Measurements from ENCODE around the gene RAB29.

RAB29 gene

DNA sequence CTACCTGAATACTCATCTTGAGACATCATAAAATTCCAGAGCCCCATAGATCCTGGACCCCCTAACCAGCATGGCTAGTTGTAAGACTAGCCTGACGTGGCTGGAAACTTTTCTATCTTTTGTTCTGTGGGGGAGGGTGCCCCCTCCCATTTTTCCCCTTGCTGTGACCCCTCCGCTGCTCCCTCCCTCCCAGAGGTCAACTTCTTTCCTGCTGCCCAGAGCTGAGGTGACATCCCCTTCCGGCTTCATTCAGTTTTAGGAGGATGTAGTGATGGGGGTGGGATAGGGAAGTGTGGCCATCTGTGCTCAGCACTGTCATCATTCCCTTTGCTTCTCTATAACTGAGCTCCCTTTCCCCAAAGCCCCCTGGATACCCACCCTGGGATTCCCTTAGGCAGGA, 42.1 kb upstream of the RAB29 start:
- ATAC-seq, result no peak

DNA sequence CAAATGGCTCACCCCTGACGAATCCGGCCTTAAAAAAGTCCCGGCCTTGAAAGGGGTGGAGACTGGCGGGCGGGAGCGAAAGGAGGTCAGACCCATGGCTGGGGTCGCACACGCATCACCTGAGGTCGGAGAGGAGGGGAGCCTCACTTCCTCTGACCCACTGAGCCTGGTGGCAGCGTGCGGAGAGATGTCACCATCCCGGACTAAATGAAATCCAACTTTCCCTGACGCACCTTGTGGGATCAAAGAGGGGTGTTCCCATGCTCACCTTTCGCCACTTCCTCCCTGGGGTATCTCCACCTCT, 38.4 kb upstream of the RAB29 start:
- peak; percentile 54; the same call in 2 of the 3 replicates for ATAC-seq
- TF ChIP-seq ISL1 (CRISPR knock-in tag; IDR thresholded peaks at IDR 0.05) (no peak), BACH2 (CRISPR knock-in tag; IDR thresholded peaks at IDR 0.05; ENCODE audit: borderline replicate concordance) (no peak), ZNF565 (CRISPR knock-in tag; conservative IDR thresholded peaks at IDR 0.05; ENCODE audit: low read depth) (no peak), RARB (CRISPR knock-in tag; IDR thresholded peaks at IDR 0.05) (no peak)
- TF ChIP-seq, protein P1, sequence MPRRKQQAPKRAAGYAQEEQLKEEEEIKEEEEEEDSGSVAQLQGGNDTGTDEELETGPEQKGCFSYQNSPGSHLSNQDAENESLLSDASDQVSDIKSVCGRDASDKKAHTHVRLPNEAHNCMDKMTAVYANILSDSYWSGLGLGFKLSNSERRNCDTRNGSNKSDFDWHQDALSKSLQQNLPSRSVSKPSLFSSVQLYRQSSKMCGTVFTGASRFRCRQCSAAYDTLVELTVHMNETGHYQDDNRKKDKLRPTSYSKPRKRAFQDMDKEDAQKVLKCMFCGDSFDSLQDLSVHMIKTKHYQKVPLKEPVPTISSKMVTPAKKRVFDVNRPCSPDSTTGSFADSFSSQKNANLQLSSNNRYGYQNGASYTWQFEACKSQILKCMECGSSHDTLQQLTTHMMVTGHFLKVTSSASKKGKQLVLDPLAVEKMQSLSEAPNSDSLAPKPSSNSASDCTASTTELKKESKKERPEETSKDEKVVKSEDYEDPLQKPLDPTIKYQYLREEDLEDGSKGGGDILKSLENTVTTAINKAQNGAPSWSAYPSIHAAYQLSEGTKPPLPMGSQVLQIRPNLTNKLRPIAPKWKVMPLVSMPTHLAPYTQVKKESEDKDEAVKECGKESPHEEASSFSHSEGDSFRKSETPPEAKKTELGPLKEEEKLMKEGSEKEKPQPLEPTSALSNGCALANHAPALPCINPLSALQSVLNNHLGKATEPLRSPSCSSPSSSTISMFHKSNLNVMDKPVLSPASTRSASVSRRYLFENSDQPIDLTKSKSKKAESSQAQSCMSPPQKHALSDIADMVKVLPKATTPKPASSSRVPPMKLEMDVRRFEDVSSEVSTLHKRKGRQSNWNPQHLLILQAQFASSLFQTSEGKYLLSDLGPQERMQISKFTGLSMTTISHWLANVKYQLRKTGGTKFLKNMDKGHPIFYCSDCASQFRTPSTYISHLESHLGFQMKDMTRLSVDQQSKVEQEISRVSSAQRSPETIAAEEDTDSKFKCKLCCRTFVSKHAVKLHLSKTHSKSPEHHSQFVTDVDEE (CRISPR knock-in tag; IDR thresholded peaks at IDR 0.05), result no peak

More for the DNA sequence above, 42.1 kb upstream of the RAB29 start:
- no peak for TF ChIP-seq ZC3H10 (CRISPR knock-in tag; IDR thresholded peaks at IDR 0.05)
- TF ChIP-seq ZNF8 (CRISPR knock-in tag; IDR thresholded peaks at IDR 0.05), result no peak
- TF ChIP-seq RARB (CRISPR knock-in tag; IDR thresholded peaks at IDR 0.05), result no peak
- TF ChIP-seq, protein P1 (CRISPR knock-in tag; IDR thresholded peaks at IDR 0.05), result no peak
- TF ChIP-seq PPARA (CRISPR knock-in tag; IDR thresholded peaks at IDR 0.05; ENCODE audit: borderline replicate concordance), result no peak
- TF ChIP-seq, protein P2, sequence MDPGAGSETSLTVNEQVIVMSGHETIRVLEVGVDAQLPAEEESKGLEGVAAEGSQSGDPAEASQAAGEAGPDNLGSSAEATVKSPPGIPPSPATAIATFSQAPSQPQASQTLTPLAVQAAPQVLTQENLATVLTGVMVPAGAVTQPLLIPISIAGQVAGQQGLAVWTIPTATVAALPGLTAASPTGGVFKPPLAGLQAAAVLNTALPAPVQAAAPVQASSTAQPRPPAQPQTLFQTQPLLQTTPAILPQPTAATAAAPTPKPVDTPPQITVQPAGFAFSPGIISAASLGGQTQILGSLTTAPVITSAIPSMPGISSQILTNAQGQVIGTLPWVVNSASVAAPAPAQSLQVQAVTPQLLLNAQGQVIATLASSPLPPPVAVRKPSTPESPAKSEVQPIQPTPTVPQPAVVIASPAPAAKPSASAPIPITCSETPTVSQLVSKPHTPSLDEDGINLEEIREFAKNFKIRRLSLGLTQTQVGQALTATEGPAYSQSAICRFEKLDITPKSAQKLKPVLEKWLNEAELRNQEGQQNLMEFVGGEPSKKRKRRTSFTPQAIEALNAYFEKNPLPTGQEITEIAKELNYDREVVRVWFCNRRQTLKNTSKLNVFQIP (CRISPR knock-in tag; IDR thresholded peaks at IDR 0.05; ENCODE audit: borderline replicate concordance, low read depth), result no peak
- TF ChIP-seq BACH2 (CRISPR knock-in tag; IDR thresholded peaks at IDR 0.05; ENCODE audit: borderline replicate concordance), result no peak

DNA sequence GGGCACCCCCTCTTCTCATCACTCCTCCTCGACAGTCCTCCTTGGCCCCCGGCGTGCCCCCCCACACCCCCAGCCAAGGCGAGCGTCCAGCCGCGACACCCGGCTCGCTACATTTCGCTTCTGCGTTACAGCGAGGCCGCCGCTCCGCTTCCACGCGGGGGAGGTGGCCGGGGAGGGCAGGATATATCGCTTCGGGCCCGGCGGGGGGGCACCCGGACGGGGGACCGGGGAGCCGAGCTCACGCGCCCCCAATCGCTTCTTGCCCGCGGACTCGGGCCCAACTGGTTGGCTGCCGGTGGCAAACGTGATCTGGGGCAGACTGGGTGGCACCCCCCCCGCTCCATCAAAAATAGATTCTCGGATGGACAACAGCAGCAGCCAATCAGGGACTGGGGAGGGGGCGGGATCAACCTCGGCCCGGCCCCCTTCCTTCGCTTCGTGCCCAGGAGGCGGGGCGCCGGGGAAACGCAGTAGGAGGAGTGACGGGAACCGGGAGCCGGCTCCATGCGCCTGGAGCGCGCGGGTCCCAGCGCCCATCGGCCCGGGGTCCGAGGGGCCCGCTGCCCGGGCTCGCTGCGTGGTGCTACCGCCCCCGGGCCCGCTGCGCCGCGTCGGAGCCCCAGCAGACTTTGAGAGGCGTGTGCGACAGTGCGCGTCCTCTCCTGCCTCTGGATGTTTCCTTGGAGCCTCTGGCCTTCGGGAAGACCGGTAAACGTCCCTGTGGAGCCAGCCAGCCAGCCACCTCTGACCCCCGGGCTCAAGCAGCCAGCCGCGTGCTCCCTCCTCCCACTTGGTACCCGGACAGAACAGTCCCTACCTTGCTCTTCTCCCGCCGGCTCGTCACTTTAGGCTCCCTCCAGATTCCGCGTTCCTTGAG, 37.8 kb upstream of the RAB29 start, which contains the start of gene SLC41A1:
SLC41A1 (minus strand) TSS at position 321 of the 877 bp plus-strand sequence. CDS start 2,757 bp downstream, outside the sequence.
- no peak for TF ChIP-seq BACH2 (CRISPR knock-in tag; IDR thresholded peaks at IDR 0.05; ENCODE audit: borderline replicate concordance)
- TF ChIP-seq, protein P3, sequence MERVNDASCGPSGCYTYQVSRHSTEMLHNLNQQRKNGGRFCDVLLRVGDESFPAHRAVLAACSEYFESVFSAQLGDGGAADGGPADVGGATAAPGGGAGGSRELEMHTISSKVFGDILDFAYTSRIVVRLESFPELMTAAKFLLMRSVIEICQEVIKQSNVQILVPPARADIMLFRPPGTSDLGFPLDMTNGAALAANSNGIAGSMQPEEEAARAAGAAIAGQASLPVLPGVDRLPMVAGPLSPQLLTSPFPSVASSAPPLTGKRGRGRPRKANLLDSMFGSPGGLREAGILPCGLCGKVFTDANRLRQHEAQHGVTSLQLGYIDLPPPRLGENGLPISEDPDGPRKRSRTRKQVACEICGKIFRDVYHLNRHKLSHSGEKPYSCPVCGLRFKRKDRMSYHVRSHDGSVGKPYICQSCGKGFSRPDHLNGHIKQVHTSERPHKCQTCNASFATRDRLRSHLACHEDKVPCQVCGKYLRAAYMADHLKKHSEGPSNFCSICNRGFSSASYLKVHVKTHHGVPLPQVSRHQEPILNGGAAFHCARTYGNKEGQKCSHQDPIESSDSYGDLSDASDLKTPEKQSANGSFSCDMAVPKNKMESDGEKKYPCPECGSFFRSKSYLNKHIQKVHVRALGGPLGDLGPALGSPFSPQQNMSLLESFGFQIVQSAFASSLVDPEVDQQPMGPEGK (CRISPR knock-in tag; IDR thresholded peaks at IDR 0.05; ENCODE audit: borderline replicate concordance), result peak; percentile 96
- TF ChIP-seq, protein P2 (CRISPR knock-in tag; IDR thresholded peaks at IDR 0.05; ENCODE audit: borderline replicate concordance, low read depth), result no peak
- ATAC-seq, result peak; percentile 93

DNA sequence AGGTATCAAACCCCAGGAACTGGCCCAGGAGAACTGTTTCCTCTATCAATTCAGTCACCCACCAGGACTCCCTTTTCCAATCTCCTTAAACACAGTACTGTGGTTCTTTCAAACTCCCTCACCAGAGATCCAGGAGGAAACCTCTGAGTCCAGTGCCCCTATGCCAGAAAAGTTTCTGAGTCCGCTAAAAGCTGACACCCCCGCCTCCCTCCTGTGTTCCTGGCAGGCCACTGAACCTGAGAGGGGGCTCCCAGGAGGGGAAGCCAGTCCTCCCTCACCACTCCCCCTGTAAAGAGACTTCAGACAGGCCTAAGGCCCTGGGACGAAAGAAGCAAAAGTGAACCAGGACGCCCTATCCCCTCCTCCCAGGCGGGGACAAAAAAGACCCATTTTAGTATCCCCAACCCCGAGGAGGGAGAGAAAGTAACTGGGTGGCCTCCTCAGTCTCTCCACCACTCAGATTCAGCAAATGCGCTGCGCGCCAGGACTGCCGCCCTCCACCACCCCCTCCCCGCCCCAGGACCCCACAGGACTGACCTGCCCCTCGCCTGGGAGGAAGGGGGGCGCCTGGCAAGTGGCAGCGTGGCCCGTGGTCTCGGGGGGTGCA, 37.1 kb upstream of the RAB29 start:
- ATAC-seq, result peak; percentile 58
- TF ChIP-seq ESRRG (CRISPR knock-in tag; IDR thresholded peaks at IDR 0.05) (no peak), GLIS3 (CRISPR knock-in tag; IDR thresholded peaks at IDR 0.05) (no peak), TCF4 (CRISPR knock-in tag; IDR thresholded peaks at IDR 0.05; ENCODE audit: borderline replicate concordance) (no peak), ZFP30 (CRISPR knock-in tag; IDR thresholded peaks at IDR 0.05) (no peak), RARB (CRISPR knock-in tag; IDR thresholded peaks at IDR 0.05) (no peak), OSR1 (CRISPR knock-in tag; IDR thresholded peaks at IDR 0.05) (no peak), BACH2 (CRISPR knock-in tag; IDR thresholded peaks at IDR 0.05; ENCODE audit: borderline replicate concordance) (no peak), ZNF565 (CRISPR knock-in tag; conservative IDR thresholded peaks at IDR 0.05; ENCODE audit: low read depth) (no peak), SNAI2 (CRISPR knock-in tag; IDR thresholded peaks at IDR 0.05) (no peak), ZNF70 (CRISPR knock-in tag; IDR thresholded peaks at IDR 0.05) (no peak), ZFP3 (CRISPR knock-in tag; IDR thresholded peaks at IDR 0.05) (no peak), ZC3H10 (CRISPR knock-in tag; IDR thresholded peaks at IDR 0.05) (no peak), ISL1 (CRISPR knock-in tag; IDR thresholded peaks at IDR 0.05) (no peak), ARNTL (CRISPR knock-in tag; IDR thresholded peaks at IDR 0.05; ENCODE audit: borderline replicate concordance, low read depth) (no peak), PPARA (CRISPR knock-in tag; IDR thresholded peaks at IDR 0.05; ENCODE audit: borderline replicate concordance) (no peak)
- TF ChIP-seq, protein P2 (CRISPR knock-in tag; IDR thresholded peaks at IDR 0.05; ENCODE audit: borderline replicate concordance, low read depth), result no peak
